Small intestine (tissue), 7 donors: ENCODE results near the gene CREBBP. TPM values are rescaled to one million over a fixed set of nuclear protein-coding genes. Genes with fewer than 3 reads are reported as not detected.

ENCODE experiments used
- DNase-seq, 2 donors: peaks; one replicate each; pipeline versions ENCODE4 v3.0.0 to v3.0.0-alpha.2; 2013
- FAIRE-seq: peaks from 2 replicates; lab custom pipeline; 2012; peaks lifted over from hg19 to GRCh38; lab: Jason Lieb, UNC
- H3K27ac ChIP-seq, 3 donors: one replicate each; pipeline ENCODE4 v1.5.1; 2013; ENCODE audit warnings: low read length in 2 of 3, mild to moderate bottlenecking in 2 of 3, control low read depth in 1 of 3, inconsistent platforms in 1 of 3, low read depth in 1 of 3, moderate library complexity in 1 of 3
- H3K27me3 ChIP-seq, 3 donors: one replicate each; pipeline ENCODE4 v1.6.1; 2013; ENCODE audit warnings: low read length in 3 of 3, inconsistent platforms in 1 of 3; ENCODE audit not compliant: control insufficient read depth in 3 of 3, insufficient read depth in 3 of 3
- H3K36me3 ChIP-seq, 3 donors: one replicate each; pipeline ENCODE4 v1.6.1; 2013; ENCODE audit warnings: low read length in 3 of 3, inconsistent platforms in 1 of 3, low read depth in 1 of 3, mild to moderate bottlenecking in 1 of 3, moderate library complexity in 1 of 3; ENCODE audit not compliant: control insufficient read depth in 3 of 3, insufficient read depth in 2 of 3
- H3K4me1 ChIP-seq, 3 donors: one replicate each; pipeline ENCODE4 v1.6.1; 2013; ENCODE audit warnings: low read length in 2 of 3, inconsistent platforms in 1 of 3, low read depth in 1 of 3, mild to moderate bottlenecking in 1 of 3, moderate library complexity in 1 of 3; ENCODE audit not compliant: control insufficient read depth in 3 of 3, insufficient read depth in 2 of 3
- H3K4me3 ChIP-seq, 3 donors: one replicate each; pipeline ENCODE4 v1.5.1; 2013; ENCODE audit warnings: low read length in 3 of 3, control low read depth in 1 of 3, inconsistent platforms in 1 of 3, low read depth in 1 of 3, mild to moderate bottlenecking in 1 of 3, moderate library complexity in 1 of 3
- H3K9me3 ChIP-seq, 2 donors: one replicate each; pipeline ENCODE4 v1.6.1; 2013; ENCODE audit warnings: low read depth in 1 of 2, low read length in 1 of 2; ENCODE audit not compliant: control insufficient read depth in 2 of 2, insufficient read depth in 1 of 2
- WGBS, 3 donors: extraction: QIAGEN DNeasy Blood & Tissue Kit; methylation state at CpG; one replicate each; pipeline ENCODE4 v1.1.7; 2013; 5-methylcytosine and 5-hydroxymethylcytosine counted together
- polyA plus RNA-seq, 4 donors: library from polyadenylated mRNA; stranded (reverse) in 3 of 4; unstranded in 1 of 4; fragments of 200-250 nt in 3 of 4; fragments of 120-200 nt in 1 of 4; gene quantifications; one replicate each; pipeline versions ENCODE4 v1.2.1 to v1.2.3, GENCODE V29; 2013
- donor health status: healthy with polysubstance abuse.
- donor health status: control.
- donor health status: control.
- donor health status: Bipolar disorder and iron deficiency.
- donor health status: healthy.

CREBBP gene
- polyA plus RNA-seq, 4 donors: 6.8 to 48.0 (median 12.6) TPM

- Histone ChIP-seq H3K4me3 (no peak overlapping the region), H3K27ac (no peak overlapping the region), H3K4me1 (no peaks in the 10 kb centered on the region), H3K36me3 (peaks cover 26 to 93% (median 39%) of the 10 kb centered on the region in 3 donors), H3K9me3 (no peaks in the 10 kb centered on the region), H3K27me3 (no peaks in the 10 kb centered on the region)
- 94 to 96% (median 95%) methylated on average over 9 of the region's 9 CpGs for WGBS, 3 donors
- no peak for FAIRE-seq
- no peak for DNase-seq
These were observed 140.9 kb downstream of the CREBBP start for GRCh38 chr16:3739636-3740035.

GRCh38 chr16:3738541-3738940, 142.0 kb downstream of the CREBBP start:
- Histone ChIP-seq H3K36me3 (peaks cover 29 to 95% (median 43%) of the 10 kb centered on the region in 3 donors), H3K4me3 (no peak overlapping the region), H3K27me3 (no peaks in the 10 kb centered on the region), H3K27ac (no peak overlapping the region), H3K9me3 (no peaks in the 10 kb centered on the region), H3K4me1 (no peaks in the 10 kb centered on the region)
- DNase-seq (no peak), FAIRE-seq (no peak)
- WGBS, 3 donors: 89 to 96% (median 95%) methylated on average over 8 of the region's 8 CpGs

- Histone ChIP-seq H3K4me1 (no peaks in the 10 kb centered on the region), H3K27ac (no peak overlapping the region), H3K9me3 (no peaks in the 10 kb centered on the region), H3K27me3 (no peaks in the 10 kb centered on the region), H3K36me3 (peaks cover 29 to 94% (median 41%) of the 10 kb centered on the region in 3 donors), H3K4me3 (no peak overlapping the region)
- WGBS, 3 donors: 85 to 96% (median 96%) methylated on average over 5 of the region's 5 CpGs
- FAIRE-seq (no peak), DNase-seq (no peak)
These were observed 142.4 kb downstream of the CREBBP start for GRCh38 chr16:3738128-3738527.

- peaks cover 29 to 94% (median 35%) of the 10 kb centered on the region in 3 donors for H3K36me3 ChIP-seq
- H3K27ac ChIP-seq: no peak overlapping the region
- H3K9me3 ChIP-seq: no peaks in the 10 kb centered on the region
- FAIRE-seq (no peak), DNase-seq (no peak)
- H3K4me1 ChIP-seq: no peaks in the 10 kb centered on the region
- 86 to 93% (median 91%) methylated on average over 8 of the region's 8 CpGs for WGBS, 3 donors
- H3K27me3 ChIP-seq: no peaks in the 10 kb centered on the region
- no peak overlapping the region for H3K4me3 ChIP-seq
These were observed 143.3 kb downstream of the CREBBP start for GRCh38 chr16:3737181-3737580.

- no peak overlapping the region for H3K27ac ChIP-seq
- DNase-seq: no peak
- 91 to 96% (median 92%) methylated on average over 6 of the region's 6 CpGs for WGBS, 3 donors
- FAIRE-seq: no peak
- peaks cover 27 to 95% (median 41%) of the 10 kb centered on the region in 3 donors for H3K36me3 ChIP-seq
- no peaks in the 10 kb centered on the region for H3K4me1 ChIP-seq
- no peaks in the 10 kb centered on the region for H3K9me3 ChIP-seq
- no peaks in the 10 kb centered on the region for H3K27me3 ChIP-seq
- H3K4me3 ChIP-seq: no peak overlapping the region
These were observed 144.4 kb downstream of the CREBBP start for GRCh38 chr16:3736116-3736515.

GRCh38 chr16:3735541-3735940, 145.0 kb downstream of the CREBBP start:
- H3K9me3 ChIP-seq: no peaks in the 10 kb centered on the region
- no peaks in the 10 kb centered on the region for H3K4me1 ChIP-seq
- no peaks in the 10 kb centered on the region for H3K27me3 ChIP-seq
- no peak overlapping the region for H3K4me3 ChIP-seq
- no peak for DNase-seq
- WGBS, 3 donors: 94 to 98% (median 98%) methylated on average over 13 of the region's 13 CpGs
- FAIRE-seq: no peak
- no peak overlapping the region for H3K27ac ChIP-seq
- peaks cover 29 to 96% (median 47%) of the 10 kb centered on the region in 3 donors for H3K36me3 ChIP-seq

- Histone ChIP-seq H3K4me1 (no peaks in the 10 kb centered on the region), H3K36me3 (peaks cover 28 to 97% (median 46%) of the 10 kb centered on the region in 3 donors), H3K9me3 (no peaks in the 10 kb centered on the region), H3K4me3 (no peak overlapping the region), H3K27me3 (no peaks in the 10 kb centered on the region), H3K27ac (no peak overlapping the region)
- WGBS, 3 donors: 95 to 97% (median 96%) methylated on average over 25 of the region's 25 CpGs
- no peak for DNase-seq
- no peak for FAIRE-seq
These were observed 145.7 kb downstream of the CREBBP start for GRCh38 chr16:3734758-3735221.

- Histone ChIP-seq H3K4me1 (no peaks in the 10 kb centered on the region), H3K27ac (no peak overlapping the region), H3K9me3 (no peaks in the 10 kb centered on the region), H3K27me3 (no peaks in the 10 kb centered on the region), H3K4me3 (no peak overlapping the region), H3K36me3 (peaks cover 26 to 97% (median 46%) of the 10 kb centered on the region in 3 donors)
- 96 to 98% (median 98%) methylated on average over 26 to 27 of the region's 27 CpGs for WGBS, 3 donors
- DNase-seq: no peak
- no peak for FAIRE-seq
These were observed 146.3 kb downstream of the CREBBP start for GRCh38 chr16:3734084-3734757.
